ENCODE measurements around the gene ZBTB32.

ZBTB32 gene

DNA sequence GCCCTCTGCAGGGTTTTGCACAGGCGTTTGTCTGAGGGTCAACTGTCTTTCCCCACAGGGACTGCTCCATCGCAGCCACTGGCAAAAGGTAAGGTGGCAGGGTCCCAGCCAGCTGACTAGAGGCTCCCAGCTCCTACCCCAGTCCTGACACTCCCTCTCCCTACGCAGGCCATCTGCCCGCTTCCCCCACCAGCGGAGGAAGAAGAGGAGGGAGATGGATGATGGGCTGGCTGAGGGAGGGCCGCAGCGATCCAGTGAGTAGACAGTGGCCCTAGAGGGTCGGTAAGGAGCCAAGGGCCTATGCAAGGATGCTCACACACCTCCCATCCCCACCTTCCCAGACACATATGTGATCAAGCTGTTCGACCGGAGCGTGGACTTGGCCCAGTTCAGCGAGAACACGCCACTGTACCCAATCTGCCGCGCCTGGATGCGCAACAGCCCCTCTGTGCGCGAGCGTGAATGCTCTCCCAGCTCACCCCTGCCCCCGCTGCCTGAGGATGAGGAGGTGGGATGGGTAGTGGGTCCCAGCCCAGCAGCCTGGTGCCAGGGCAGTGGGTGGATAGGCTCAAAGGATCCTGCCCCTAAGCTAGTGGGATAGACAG, 48.5 kb downstream of the ZBTB32 start:
- no peak for DNase-seq (ENCODE audit: low spot score)

DNA sequence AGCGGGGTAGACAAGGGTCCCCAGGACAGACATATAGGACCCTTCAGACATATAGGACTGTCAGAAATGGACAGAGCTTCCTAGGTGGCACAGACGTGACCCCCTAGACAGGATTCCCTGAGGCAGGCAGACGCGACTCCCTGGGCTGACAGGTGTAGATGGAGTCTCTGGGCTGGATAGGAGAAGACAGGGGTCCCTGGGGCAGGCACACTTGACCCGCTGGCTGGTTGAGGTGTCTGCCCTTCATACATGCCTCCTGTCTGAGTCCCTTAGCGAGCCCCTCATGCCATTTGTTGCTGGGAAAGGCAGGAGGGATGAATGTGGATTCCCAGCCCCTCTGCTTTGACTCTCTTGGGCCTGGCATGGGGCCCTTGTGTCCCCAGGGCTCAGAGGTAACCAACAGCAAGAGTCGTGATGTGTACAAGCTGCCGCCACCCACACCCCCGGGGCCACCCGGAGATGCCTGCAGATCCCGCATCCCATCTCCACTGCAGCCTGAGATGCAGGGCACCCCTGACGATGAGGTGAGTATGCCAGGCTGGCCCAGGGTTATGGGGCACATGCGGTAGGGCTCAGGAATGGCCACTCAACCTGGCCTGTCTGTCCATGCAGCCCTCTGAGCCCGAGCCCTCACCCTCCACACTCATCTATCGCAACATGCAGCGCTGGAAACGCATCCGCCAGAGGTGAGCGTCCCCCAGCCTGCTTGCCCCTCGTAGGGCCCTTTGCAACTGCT, 49.4 kb downstream of the ZBTB32 start:
- no peak for DNase-seq (ENCODE audit: low spot score)

DNA sequence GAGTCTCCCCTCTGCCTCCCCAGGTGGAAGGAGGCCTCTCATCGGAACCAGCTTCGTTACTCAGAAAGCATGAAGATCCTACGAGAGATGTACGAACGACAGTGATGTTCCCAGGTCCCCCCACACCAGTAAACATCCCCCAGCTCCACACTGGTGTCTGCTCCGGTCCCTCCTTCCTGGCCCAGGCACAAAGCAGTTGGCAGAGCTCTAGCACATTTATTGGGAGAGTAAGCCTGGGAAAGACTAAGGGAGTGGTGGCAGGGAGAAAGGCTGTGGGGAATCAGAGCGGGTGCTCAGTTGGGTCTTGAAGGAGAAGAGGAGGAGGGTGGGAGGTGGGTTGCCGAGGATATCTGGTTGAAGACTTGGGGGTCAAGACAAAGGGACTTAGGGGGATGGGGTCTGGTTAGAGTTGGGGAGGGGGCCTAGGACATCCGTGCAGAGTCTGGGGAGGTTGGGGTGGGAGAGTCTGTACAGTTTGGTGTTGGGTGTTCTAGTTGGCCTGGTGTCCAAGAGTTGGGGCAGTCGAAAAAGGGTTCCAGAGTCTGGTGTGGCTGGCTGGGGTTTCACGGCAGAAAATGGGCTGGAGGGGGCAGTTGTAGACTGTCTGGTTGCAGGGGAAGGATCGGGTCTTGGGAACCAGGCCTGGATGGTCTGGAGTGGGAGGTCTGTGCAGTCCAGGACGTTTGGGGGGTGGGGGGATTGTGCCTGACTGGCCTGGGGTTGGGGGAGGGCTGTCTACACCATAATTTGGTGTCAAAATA, 50.2 kb downstream of the ZBTB32 start:
- DNase-seq (ENCODE audit: low spot score): no peak

DNA sequence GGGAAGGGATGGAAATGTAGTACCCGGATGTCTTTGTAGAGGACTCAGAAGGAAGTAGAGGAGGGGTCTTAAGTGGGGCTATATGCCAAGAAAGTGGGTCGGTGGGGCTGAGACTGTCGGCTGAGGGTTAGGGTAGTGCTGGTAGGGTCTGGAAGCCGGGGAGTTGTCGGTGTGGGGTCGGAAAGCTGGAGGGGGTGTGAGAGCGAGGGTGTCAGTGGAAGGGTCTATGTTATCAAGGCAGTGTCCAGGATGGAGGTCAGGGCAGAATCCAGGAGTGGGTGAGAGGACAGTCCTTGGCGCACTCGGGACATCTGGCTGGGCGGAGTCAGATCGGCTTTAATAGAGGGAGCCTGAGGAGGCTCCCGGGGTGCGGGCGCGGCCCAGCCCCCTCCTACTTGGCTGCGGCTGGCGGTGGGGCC, 50.8 kb downstream of the ZBTB32 start:
- DNase-seq (ENCODE audit: low spot score): no peak

DNA sequence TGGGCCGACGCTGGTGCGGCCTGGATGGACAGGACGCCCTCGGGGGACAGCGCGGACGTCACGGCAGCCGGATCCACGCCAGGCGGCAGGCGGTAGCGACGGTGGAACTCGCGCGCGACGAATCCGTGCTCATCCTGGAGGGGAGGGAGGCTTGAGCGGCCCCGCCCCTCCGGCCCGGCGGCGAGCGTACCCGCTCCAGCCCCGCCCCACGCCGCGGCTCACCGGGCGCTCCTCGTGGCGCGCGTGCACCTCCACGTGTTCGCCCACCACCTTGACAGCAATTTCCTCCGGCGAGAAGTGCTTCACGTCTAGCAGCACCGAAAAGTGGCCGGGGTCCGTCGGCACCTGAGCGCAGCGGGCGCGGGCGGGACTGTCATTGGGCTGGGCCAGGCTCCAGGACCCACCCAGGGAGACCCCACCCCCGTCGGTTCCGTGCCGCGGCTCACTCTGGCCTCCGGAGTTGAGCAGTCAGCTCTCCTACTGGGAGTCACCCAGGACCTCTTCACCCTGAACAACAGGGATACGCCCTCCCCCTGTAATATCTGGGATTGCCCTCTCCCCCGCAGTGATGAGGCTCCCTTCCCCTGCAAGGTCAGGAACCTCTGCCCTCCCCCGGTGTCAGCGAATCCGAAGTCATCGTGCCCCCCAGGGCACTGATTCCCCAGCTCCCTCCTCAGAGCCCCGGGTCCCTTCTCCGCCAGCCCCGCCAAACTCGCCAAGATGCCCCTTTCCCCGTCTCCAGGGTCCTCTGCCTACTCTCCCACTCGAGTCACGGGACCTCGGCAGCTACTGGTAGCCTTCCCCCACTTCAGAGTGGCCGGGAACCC, 51.4 kb downstream of the ZBTB32 start:
- no peak for DNase-seq (ENCODE audit: low spot score)

DNA sequence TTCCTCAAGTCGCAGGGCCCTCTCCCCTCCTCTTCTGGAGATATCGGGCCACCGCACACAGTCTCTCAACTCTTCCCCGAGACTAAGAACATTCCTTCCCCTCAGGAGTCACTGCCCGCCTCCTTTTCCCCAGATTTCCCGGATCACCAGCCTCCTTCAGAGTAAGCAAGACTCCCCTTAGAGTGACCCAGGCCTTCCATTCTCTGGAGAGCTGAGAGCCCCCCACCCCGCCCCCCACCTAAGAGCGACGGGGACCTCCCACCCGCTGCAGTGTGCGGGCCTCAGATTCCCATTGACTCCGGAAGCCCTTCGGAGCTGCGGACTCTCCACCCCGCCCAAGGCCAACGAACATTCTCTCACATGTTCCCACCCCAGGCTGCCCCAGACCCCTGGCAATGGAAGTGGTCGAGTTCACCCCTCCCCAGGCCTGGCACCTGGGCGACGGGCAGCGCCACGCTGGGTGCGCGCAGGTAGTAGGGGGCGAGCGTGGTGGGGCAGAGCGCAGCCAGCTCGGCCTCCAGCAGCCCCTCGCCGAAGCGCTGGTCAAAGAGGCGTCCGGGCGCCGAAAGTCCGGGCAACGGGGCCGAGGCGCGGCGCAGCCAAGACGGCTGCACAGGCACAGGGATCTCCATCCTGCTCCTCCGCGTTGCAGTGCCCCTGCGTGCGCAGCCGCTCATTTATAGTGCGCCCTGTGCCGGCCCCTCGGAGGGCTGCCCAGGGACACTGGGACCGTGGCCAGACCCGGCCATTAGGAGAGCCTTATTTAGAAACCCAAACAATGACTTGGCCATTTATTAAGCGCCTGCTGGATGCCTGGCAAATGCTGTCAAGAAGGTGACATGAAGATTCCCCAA, 52.2 kb downstream of the ZBTB32 start, which contains the start of gene HSPB6:
HSPB6 (minus strand) TSS at position 653 of the 854 bp plus-strand sequence; CDS start at position 632, 21 bp downstream.
- no peak for DNase-seq (ENCODE audit: low spot score)

DNA sequence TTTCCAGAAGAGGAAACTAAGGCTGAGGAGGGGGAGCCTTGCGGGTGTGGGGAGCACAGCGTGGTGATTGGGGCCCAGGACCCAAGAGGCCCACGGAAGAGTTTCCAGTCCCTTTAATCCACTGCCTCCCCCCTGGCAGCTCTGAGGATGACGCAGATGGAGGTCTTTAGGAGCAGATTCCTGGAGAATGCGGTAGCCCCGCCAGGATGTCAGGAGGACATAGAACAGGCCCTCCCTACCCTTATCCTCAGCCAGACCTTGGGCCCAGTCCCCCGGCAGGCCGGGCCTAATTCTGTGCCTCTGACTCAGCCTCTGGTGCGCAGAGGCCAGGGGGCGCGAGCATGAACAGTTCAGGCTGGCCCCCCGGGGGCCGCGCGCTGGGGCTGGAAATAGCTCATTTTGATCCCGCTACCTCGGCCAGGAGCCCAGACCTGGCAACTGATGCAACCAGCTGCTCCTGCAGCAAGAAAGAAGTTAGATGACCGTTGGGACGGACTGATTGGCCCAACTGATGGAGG, 52.9 kb downstream of the ZBTB32 start:
- DNase-seq (ENCODE audit: low spot score): peak; percentile 76

DNA sequence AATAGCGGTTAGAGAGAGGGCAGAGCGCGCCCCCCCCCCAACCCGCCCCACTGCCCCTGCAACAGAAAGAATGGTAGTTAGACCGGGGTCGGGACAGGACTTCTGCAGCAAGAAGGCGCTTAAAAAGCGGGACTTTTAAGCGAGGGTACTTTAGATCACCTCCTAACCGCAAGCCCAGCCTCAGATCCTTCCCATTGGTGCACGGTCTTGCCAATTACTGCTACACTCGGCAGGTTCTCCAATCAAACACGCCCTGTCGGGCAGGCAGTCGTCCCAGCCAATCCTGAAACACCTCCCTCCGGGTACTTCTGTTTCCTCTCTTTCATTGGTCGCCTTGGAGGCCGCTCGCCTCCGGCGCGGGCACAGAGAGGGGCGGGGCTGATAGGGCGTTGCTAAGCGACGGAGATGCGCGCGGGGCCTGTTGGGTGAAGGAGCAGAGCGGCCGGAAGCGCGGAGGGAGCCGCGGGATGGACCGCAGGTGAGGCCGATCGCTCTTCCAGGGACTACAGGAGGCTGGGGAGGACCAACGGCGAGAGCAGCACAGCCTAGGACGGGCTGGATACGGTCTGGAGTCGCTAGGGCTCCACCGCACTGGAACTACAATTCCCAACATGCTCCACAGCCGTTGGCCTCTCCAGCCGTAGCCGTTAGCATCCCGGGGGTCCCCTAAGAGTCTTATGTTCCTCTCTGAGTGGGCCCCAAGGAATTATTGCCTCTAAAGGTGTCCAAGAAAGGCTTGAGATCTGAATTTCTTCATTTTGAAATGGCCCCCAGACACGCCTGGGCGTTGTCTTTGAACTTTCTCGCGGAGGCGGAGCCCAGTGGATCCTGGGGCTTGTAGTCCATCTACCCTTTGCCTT, 53.6 kb downstream of the ZBTB32 start, which contains the start of gene PROSER3:
PROSER3 (plus strand) TSS at position 428 of the 860 bp plus-strand sequence; CDS start at position 468, 40 bp downstream.
- peak; percentile 99 for DNase-seq (ENCODE audit: low spot score)

DNA sequence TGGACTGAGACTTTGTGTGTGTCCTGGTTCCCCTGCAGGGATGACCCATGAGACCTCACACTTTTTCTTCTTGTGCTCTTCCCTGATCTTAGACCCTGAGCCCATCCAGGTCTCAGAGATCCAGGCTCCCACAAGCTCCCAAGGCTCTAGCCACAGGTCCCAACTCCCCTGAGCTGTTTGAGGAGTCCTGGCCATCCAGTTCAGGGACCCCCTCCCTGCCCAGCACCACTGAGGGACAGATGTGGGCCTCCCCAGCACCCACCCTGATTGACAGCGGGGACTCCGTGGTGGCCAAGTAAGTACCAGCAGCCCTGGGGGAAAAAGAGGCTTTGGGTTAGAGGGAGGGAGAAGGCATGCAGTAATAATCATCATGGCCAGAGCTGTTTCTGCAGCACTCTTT, 55.3 kb downstream of the ZBTB32 start:
- DNase-seq (ENCODE audit: low spot score): no peak

DNA sequence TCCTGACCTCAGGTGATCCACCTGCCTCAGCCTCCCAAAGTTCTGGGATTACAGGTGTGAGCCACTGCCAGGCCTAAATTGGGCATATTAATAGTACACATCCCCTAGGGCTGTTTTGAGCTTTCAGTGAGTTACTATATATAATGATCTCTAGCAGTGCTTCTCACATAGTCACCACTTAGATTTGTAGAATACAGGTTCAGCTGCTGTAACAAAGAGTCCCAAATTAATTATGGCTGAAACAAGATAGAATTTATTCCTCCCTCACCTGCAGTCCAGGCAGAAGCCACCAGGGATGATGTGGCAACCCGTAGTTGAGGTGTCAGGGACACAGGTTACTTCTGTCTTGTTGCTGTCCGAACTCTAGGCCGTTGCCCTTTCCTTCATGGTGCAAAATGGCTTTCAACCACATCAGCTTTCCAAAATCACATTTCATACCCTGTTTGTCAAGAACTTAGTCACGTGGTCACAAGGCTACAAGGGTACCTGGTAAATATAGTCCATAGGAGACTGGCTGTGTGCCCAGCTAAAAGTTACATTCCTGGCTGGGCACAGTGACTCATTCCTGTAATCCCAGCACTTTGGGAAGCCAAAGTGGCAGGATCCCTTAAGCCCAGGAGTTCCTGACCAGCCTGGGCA, 56.5 kb downstream of the ZBTB32 start:
- DNase-seq (ENCODE audit: low spot score): no peak

DNA sequence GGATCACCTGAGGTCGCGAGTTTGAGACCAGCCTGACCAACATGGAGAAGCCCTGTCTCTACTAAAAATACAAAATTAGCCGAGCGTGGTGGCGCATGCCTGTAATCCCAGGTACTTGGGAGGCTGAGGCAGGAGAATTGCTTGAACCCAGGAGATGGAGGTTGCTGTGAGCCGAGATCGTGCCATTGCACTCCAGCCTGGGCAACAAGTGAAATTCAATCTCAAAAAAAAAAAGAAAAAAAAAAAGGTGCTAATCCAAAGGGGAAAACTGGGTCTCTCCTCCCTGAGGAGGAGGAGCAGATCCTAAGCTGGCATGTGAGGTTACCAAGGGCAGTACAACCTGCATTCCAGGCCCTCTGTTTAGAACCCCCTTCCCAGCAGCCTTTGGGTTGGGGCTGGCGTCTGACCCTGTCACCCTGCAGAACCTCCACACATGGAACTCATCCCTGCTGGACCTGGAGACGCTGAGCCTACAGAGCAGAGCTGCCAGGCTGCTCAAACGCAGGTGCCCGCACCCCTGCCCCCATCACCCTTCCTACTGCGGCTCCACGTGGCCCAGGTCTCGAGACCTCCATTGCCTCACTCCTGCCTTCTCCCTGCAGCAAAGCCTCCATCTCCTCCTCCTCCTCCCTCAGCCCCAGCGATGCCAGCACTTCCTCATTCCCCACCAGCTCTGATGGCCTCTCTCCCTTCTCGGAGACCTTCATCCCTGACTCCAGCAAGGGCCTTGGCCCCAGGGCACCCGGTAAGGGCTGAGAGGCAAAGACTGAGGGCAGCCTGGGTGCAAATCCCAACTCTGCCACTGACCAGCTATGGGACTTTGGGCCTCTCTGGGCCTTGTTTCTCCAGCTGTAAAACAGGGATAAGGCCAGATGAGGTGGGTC, 60.3 kb downstream of the ZBTB32 start:
- DNase-seq (ENCODE audit: low spot score): no peak

Measured in ecto neural progenitor cell (in vitro differentiated cells).